Stimulated activated CD4-positive, alpha-beta T cell treated with anti-CD3 and anti-CD28 coated beads, Interleukin-1b, Interleukin-23, amount 100 ng/mL, for 1 hour (primary cell): Measurements from ENCODE around the gene SHH.
"Not testable (repeated sequence)": the region's sequence is repeated elsewhere in the genome, so short reads cannot be mapped to it uniquely, and the experiment has no call there.

ENCODE experiments used
- DNase-seq, 2 donors: peaks; one replicate each; pipeline ENCODE4 v3.0.0-alpha.2; 2020; ENCODE audit warnings: low read depth in 2 of 2

The SHH gene

DNA sequence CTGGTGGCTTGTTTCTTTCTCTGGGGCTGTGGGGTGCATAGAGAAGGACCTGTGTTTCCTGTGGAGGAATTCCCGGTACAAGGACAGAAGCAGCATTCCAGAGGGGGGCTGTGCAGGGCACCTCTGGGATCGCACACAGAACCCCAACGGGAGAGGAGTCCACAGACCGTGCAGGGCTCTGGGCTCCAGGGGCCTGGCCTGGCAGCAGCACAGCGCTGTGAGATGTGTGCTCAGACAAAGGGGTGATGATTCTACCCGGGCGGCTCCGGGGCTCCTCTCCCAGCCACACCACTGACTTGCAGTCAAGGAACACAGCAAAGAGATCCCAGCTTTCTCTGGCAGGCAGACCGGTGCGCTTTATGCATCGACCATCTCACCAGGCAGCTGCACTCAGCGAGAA, 6.9 kb upstream of the SHH start:
- DNase-seq: no peak

DNA sequence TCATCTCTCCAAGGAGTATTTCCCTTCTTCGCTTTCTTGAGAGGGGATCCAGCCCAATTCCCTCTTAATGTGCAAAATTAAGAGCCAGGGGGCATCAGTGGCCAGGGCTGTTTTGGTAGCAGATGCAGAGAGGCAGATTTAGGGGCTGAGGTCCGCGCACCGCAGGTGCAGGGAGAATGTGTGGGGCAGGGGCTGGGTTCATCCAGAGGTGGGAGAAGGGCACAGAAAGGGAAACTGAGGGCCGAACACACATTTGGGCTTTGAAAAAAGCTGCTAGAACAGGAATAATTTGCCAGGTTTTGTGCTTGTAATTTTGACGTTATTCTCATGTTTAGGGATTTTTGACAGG, 6.5 kb upstream of the SHH start:
- DNase-seq: no peak

DNA sequence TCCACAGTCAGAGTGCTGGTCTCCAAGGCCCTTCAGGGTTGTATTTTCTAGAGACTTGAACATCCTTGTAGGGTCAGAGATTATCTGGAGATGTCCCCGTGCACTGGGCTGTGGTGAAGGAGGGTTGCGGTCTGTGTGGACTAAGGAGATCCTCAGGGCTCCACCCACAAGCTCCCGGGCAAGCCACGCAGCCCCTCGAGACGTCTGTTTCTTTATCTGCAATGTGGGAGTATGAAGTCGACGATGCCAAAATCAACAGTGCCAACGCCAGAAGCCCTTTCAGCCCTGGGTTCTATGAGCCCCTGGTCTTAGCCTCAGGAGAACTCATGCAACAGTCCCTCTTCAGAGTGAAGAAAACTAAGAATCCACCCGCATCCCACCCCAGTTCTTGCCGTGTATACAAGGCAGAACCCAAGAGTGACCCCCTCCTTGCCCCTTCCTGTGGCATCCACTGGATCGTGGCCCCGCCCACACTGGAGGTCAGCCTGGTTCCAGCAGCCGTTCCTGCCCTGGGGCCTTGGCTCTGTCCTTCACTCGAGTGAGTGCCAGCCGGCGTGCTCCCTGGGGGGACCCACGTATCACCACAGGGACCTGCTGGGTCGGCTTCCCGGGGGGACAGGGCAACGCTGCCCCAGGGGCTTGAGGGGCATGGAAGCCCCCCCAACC, 6.0 kb upstream of the SHH start:
- no peak for DNase-seq

DNA sequence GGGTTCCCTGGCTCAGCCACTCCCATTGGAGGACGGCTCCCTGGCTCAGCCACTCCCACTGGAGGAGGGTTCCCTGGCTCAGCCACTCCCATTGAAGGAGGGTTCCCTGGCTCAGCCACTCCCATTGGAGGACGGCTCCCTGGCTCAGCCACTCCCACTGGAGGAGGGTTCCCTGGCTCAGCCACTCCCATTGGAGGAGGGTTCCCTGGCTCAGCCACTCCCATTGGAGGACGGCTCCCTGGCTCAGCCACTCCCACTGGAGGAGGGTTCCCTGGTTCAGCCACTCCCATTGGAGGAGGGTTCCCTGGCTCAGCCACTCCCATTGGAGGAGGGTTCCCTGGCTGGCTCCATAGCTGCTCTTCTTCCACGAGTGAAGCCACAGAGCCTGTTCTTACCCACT, 5.3 kb upstream of the SHH start:
- DNase-seq: not testable (repeated sequence)

DNA sequence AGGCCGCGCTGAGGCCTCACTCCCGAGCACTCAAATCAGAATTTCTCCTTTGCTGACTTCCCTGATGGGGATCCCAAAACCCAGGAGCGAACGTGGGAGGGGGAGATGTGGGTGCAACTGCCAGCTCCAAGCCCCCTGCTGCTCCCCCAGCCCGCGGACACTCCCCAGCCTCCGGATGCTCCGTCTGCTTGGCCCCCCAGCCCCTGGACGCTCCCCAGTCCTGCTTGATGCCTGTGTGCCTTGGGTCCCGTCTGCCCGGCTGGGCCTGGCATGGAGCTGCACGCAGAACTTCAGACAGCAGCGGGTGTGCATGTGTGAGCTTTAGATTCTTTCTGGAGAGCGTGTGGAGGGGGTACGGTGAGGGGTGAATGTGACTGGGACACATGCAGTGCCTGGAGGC, 4.7 kb upstream of the SHH start:
- no peak for DNase-seq

DNA sequence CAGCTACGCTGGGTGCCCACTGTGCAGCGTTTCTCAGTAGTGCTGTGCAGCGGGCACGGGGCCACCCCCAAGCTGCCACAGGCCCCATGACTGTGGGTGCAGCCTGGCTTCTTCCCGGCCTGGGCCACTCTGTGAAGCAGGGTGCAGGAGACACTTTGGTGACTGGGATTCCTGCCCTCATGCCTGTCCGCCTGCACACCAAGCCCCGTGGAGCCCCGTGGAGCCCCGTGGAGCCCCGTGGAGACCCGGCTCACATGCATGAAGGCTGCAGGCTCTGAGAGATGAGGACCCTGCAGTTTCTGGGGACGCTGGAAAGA, 3.9 kb upstream of the SHH start:
- no peak for DNase-seq

DNA sequence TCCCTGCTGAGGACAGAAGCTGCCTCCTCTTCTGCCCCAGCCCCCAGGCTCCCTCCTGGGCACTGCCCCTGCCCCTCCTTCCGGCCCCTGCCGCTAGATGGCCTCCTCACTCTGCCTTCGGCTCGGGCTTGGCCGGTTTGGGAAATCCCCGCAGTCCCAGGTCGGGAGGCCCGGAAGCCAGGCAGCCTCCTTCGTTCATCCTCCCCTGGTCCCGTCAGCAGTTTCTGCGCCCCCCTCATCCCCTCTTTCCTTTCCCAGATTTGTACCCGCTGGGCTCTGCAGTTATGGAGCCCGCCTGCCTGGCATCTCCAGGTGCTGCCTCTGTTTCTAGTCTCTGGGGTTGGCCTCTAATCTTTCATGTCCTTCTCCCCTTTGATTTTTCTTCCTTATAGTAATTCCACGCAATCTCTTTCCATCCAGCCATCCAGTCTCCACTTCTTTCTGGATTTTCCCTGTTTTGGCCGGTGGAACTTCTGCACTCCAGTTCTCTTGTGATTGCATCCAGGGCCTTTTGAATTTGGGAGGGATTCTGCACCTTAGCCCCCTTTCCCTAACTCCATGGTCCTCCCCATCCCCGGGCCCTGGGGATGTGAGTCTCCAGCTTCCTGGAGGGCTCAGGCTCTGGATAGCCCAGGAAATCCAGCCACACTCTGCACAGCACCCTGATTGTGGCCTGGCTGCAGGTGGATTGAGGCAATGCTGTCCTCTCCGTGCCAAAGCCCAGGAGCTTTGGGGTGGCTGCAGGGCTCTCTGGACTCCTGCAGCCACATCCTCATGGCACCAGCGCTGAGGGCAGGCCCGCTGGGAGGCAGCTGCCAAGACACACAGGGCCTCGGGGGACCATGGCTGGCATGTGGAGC, 3.3 kb upstream of the SHH start:
- peak in 1 of 2 donors; percentile 43 for DNase-seq

DNA sequence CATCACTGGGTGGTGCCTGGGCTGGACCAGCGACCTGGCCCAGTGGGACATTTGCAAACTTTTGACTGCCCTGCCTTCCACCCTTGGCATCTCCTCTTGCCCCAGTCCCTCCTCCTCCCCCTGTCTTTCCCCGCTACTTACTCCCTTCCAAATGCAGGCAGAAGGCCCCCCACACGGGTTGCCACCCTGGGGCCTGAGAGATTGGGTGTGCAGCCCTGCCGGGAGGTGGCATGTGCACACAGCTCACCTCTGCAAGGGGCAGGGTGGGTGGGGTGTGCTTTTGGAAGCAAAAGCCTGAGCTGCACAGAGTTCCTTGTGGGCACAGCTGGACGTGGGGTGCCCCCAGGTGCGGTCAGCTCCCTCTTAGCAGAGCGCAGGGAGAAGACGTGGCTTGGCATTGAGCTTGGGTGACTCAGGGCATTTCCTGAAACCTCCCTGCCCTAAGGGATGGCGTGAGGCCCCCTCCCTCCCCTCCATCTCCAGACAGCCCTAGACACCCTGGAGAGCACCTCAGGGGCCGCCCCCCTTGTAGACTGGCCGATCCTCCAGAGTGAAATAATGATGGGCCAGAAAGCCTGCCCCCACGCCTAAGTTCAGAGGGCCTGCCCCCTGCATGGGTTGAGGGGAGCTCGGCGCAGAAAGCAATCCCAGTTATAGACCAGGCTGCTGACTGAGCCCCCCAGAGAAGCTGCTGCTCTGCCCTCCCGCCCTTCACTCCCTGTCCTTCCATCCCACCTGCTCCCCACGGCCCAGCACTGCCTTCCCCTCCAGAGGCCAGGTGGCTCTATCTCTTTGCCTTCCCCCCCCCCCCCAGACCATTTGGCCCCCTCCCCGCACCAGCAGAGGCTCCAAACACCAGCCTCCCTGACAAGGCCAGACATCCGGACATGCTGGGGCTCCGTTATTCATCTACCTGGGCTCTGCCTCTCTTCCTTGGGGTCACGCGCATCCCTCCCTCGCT, 2.3 kb upstream of the SHH start:
- no peak for DNase-seq

DNA sequence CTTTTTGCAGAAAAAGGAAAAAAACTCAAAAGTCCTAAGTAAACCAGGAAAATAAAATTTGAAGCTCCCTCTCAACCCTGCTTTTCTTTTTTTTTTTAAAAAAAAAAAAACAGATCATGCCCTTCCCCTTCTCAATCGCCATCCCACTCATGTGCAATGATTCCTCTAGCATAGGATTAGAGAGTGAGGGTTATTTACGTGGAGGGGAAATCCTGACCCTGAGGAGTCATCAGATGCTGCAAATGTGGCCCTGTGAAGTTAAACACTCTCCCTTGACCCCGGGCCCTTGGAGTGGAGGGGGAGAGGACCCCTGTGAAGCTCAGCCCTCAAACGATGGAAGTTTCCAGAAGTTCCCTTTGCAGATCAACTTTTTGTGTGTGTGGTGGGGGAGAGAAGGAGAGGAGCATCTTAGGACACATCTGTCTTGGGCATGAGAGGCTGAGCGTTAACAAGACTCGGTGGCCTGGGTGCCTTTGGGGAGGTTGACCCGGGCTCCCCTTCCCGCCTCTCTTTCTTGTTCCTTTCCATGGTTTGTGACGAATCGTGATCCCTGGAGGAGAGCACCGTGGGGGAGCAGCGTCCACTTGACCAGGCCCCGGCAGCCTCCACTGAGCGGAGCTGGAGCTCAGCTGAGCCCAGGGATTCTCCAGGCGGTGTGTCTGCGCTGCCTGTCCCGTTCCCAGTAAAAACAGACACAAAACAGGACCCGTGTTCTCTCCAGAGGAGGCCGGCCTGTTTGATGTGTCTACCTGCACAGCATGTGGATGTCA, 1.5 kb upstream of the SHH start:
- DNase-seq: no peak

DNA sequence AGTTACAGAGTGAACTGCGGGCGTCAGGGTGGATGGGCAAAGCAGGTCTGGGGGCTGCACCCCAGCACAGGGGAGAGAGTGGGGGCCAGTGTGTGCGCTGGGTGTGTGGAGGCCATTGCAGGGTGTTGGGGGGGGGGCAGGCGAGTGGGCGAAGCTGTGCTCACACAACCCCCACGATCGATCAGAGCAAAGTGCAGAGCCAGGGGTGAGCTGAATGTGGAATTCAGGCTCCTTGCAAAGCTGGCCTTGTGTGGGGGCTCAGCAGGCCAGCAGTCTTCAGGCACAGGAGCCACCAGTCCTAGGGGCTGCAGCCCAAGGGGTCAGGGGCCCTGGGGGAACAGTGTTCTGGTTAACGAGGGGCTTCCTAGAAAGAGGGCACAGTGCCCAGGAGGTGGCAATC, 862 bp upstream of the SHH start:
- DNase-seq: no peak

DNA sequence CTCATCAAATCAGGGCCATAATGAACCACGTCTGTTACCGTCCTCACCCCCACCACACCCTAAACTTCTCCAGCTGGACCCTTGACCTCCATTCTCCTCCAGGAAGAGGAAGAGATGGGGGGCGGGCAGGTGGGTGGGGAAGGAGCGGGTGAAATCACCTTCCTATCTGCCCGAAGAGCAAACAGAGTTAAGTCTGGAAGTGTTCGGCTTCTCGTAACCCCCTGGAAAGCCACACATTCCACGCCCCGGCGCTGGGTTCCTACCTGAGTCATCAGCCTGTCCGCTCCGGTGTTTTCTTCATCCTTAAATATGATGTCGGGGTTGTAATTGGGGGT, 736 bp downstream of the SHH start:
- DNase-seq: no peak

DNA sequence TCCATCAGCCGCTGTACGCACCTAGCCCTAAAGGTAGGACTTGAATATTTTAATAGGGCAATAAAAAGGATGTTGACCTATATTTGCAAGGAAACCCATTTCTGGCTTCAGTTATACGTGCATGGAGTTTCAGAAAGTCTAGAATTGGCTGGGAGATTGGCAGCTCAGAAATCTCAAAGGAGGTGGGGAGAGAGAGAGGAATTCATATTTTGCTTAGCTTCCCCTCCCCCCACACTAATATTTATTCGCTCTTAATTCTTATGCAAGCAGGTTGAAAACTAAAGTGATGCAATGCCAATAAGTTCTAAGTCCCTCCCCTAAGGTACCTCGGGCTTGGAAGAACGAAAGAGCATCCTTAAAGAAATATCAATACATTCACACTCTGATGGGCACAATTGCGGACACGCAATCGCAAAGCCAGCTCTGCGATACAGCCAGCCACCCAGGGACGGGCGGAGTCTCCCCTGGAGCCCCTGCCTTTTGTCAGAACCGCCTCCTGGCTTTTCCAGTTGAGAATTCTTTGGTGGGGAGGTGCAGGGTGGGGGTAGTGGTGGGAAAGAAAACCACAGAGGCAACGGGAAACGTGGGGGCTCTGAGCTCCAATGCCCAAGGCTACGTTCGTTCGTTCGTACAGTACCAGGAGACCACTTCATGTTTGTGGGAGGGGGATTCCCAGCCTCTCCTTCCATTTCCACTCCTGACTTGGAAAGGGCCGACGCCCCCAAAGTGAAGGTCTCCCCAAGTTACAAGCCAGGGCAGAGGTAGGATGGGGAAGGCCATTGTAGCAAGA, 1.3 kb downstream of the SHH start:
- no peak for DNase-seq

DNA sequence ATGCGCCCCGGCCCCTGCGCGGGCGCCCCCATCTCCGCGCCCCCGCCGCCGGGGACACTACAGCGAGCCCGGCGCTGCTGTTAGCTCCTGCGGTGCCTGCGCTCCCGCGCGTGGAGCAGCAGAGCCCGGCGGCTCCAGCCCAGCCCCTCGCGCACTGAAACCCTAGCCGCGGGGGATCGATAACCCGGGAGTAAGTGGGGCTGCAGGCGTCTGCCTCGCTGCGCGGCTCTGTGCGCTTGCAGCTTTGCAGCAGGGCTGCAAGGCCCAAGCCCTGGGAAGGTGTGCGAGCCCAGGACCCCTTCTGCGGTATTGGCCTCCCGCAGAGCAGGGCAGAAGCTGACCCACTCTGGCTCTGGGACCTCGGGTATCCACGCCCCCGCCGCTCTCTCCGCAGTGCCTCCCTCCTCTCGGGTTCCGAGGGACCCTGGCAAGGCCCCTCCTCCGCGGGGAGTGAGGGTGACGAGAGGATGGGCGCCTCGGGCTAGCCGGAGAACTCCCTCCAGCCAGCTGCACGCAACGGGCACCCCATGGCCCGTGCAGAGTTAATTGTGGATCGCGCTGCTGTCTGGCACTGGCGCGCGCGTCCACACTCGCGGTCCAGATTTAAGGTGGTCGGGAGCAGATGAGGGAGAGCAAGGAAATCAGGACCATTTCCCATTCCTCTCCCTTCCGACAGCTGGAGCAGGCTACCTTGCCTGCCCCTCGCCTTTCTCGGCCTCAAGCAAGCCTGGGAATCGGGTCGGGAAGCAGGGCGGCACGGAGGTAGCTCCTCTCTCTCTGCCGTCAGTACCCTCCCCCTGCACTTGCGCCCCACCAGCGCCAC, 2.1 kb downstream of the SHH start:
- no peak for DNase-seq

DNA sequence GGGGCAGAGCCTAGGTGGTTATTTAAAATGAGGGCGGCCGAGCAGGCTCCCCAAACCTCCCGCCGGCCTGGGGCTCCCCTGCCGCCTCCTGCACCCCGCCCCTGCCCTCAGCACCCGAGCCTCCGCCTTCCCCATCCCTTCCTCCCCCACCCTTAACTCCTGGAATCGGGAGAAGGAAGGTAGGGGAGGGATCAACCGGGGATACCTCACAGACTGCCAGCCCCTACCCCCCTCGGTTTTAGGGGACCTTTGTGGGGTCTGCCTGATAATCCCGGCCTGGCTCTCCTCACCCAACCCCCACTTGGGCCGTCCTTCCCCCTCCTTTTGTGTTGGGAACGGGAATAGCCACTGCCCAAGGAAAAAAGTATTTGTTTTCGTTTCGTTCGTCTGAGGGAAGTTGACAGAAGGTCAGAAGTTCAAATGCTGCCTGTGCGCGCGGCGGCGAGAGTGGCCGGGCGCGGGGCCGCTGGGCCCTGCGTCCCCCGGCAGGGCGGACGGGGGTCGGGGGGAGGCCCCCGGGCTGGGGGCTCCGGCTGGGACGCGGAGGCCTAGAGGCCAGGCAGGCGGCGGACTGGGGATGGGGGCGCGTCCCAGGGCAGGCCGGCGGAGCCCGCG, 2.8 kb downstream of the SHH start:
- no peak for DNase-seq

DNA sequence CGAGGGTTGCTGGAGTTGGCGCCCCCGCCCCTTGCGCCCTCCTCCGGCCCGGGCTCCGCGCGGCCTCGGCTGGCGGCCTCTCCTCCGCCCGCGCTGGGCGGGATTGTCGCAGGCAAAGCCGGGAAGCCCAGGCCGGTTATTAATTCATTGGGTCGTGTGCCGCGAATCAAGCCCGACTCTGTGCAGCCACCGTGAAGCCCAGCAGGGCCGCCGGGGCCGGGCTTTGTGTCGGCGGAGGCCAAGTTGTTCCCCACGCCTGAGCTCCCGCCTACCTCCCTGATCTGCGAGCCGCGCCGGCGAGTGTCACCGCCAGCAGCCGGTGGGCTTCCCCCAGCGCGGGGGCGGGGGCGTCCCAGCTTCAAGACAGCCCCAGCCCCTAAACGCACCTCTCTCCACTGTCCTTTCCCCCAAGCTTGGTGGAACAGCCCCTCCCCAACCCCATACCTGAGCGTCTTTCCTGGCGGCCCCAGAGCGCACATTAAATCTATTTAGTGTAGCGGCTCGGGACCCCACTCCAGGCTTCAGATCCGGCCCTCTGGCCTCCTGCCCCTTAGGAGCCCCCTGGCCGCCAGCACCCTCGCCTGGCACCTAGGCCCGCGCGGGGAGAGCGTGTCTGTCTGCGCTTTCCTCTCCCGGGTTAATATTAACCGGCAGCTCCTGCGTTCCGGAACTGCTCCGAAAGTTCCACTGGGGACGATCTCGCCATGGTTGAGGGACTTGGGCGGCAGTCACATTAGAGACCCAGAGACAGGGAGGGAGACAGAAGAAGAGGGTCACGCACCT, 3.5 kb downstream of the SHH start:
- no peak for DNase-seq

DNA sequence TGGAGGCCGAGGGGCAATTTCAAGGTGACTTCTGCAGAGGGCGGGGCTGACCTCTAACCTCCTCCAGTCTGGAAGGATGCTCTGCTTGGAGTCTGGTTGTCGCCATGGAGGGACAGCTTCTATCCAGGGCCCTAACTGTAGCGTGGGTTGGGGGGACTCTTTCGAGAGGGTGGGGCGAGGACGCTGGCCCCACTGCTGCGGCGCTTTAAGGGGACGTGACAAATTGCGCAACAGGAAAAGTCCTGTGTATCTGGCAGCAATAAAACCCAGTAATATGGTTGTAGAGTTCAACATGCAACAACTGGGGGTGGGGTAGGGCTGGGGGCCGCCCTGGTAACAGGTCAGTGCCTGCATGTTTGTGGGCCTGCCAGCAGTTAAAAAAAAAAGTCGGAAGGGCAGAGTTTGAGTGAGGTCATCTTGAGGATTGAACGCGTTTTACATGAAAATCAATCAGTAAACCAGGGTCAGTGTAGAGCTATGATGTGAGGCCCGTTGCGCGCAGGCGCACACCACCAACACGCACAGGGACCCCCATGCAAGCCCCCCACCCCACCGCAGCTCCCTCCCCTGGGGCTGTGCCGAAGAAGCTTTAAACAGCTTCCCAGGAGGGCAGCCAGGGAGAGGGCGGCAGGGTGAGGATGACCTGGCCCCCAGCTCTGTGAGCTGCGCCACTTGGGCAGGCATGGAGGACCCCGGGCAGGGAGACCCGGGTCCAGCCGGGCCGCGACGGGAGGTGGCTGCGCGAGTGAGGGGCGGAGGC, 4.3 kb downstream of the SHH start:
- no peak for DNase-seq

DNA sequence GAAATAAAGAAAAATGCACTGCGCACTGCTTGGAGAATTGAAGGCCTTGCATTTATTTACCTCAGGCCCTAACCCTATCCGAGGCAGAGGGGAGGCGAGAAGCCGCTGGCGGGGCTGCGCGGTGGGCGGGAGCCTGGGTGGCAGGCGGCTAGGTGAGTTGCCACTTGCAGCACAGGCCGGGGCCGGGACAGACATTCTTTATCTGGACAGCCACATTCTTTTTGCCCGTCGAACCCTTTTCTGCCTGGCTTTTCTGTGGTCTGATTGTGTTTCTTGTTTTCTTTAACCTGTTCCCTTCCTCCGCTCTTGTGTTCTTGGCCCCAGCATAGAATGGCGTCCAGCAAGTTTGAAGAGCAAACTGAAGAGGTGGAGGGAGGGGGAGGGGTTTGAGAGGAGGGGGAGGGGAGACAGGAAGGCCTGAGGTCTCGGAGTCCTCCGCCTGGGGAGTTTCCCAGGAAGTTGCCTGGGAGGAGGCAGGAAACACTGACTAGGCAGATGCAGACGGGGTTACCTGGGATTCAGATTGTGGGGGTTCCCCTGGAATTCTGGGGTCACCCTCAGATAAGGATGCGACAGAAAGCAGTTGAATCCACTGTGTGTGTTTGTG, 5.1 kb downstream of the SHH start:
- no peak for DNase-seq
